Uterus (tissue), 4 donors: ENCODE data around the gene QTRT2. TPM values are rescaled to one million over a fixed set of nuclear protein-coding genes. Genes with fewer than 3 reads are reported as not detected.
A peak's percentile ranks its signal among the peaks of the same experiment; 100 is the strongest.

Source experiments
- DNase-seq, 2 donors: peaks; one replicate each; pipeline ENCODE4 v3.0.0-alpha.2; 2019 to 2020
- H3K27ac ChIP-seq, 2 donors: fragments of 200-600 bp; sonication (generic); 1 replicate in 1 of 2; 2 replicates in 1 of 2; pipeline ENCODE4 v1.5.1; 2016 to 2018
- H3K27me3 ChIP-seq, 2 donors: fragments of 200-600 bp; sonication (generic); one replicate each; pipeline ENCODE4 v1.5.1; 2018 to 2019; ENCODE audit warnings: control low read depth in 1 of 2
- H3K36me3 ChIP-seq, 2 donors: fragments of 200-600 bp; sonication (generic); one replicate each; pipeline ENCODE4 v1.5.1; 2019; ENCODE audit warnings: control low read depth in 1 of 2
- H3K4me1 ChIP-seq, 2 donors: fragments of 200-600 bp; sonication (generic); one replicate each; pipeline ENCODE4 v1.5.1; 2018 to 2019; ENCODE audit warnings: control low read depth in 1 of 2
- H3K4me3 ChIP-seq, 2 donors: fragments of 200-600 bp; sonication (generic); 1 replicate in 1 of 2; 2 replicates in 1 of 2; pipeline ENCODE4 v1.5.1; 2018 to 2019; ENCODE audit warnings: mild to moderate bottlenecking in 1 of 2
- H3K9me3 ChIP-seq, 2 donors: fragments of 200-600 bp; sonication (generic); one replicate each; pipeline ENCODE4 v1.5.1; 2019; ENCODE audit warnings: control low read depth in 1 of 2
- CTCF ChIP-seq, 4 experiments: fragments of 200-600 bp in 2 of 4; fragments of 450-650 bp in 2 of 4; sonication (generic) in 2 of 4; IDR thresholded peaks; one replicate each; pipeline ENCODE4 v1.5.1; 2016 to 2019; ENCODE audit warnings: antibody characterized with exemption in 4 of 4, mild to moderate bottlenecking in 2 of 4, moderate library complexity in 1 of 4
- POLR2A ChIP-seq, 2 donors: fragments of 450-650 bp; IDR thresholded peaks; one replicate each; pipeline ENCODE4 v1.6.1; 2016; ENCODE audit warnings: antibody characterized with exemption in 2 of 2, mild to moderate bottlenecking in 1 of 2, moderate library complexity in 1 of 2
- intact Hi-C: fragments of 100-400 bp; cut with DNase I; formaldehyde crosslinking; loops from one replicate; pipeline ENCODE4 v1.15.1; 2023; ENCODE audit warnings: low total_unique reads
- total RNA-seq, 4 donors: library from RNA; depleted of rRNA in 3 of 4; stranded (reverse); fragments of >200 nt in 3 of 4; gene quantifications; one replicate each; pipeline versions ENCODE4 v1.1.0 to v1.2.4, GENCODE V29; 2014 to 2023
- donor health status: DM: yes; HTN: yes; CAD: no.

Gene QTRT2
- total RNA-seq, 4 donors from 2014 or later, result 2.4 to 54.5 (median 25.4) TPM

GRCh38 chr3:114081037-114081436, 24.5 kb downstream of the QTRT2 start:
- no peaks in the 10 kb centered on the region for H3K4me1 ChIP-seq
- H3K27me3 ChIP-seq, result no peaks in the 10 kb centered on the region
- intact Hi-C loops, result no loop called here
- TF ChIP-seq POLR2A (IDR thresholded peaks at IDR 0.05), result no peak
- TF ChIP-seq CTCF (IDR thresholded peaks at IDR 0.05), result no peak
- no peak for DNase-seq
- H3K27ac ChIP-seq, result no peak overlapping the region
- no peaks in the 10 kb centered on the region for H3K9me3 ChIP-seq
- H3K36me3 ChIP-seq, result peaks cover 0 to 2% of the 10 kb centered on the region in 2 donors
- H3K4me3 ChIP-seq, result no peak overlapping the region

GRCh38 chr3:114083112-114083511, 26.6 kb downstream of the QTRT2 start:
- Histone ChIP-seq H3K4me1 (no peaks in the 10 kb centered on the region), H3K36me3 (peaks cover 0 to 2% of the 10 kb centered on the region in 2 donors), H3K4me3 (no peak overlapping the region), H3K27me3 (no peaks in the 10 kb centered on the region), H3K27ac (no peak overlapping the region), H3K9me3 (no peaks in the 10 kb centered on the region)
- no peak for DNase-seq
- intact Hi-C loops, result no loop called here
- TF ChIP-seq CTCF (IDR thresholded peaks at IDR 0.05), result no peak
- TF ChIP-seq POLR2A (IDR thresholded peaks at IDR 0.05), result no peak

GRCh38 chr3:114086356-114086755, 29.8 kb downstream of the QTRT2 start:
- H3K4me1 ChIP-seq, result no peaks in the 10 kb centered on the region
- H3K27me3 ChIP-seq, result no peaks in the 10 kb centered on the region
- no peak overlapping the region for H3K4me3 ChIP-seq
- H3K9me3 ChIP-seq, result no peaks in the 10 kb centered on the region
- H3K27ac ChIP-seq, result no peak overlapping the region
- intact Hi-C loops, result no loop called here
- no peak for DNase-seq
- TF ChIP-seq CTCF (IDR thresholded peaks at IDR 0.05) (no peak), POLR2A (IDR thresholded peaks at IDR 0.05) (no peak)
- peaks cover 0 to 2% of the 10 kb centered on the region in 2 donors for H3K36me3 ChIP-seq

- DNase-seq, result no peak
- no peak overlapping the region for H3K27ac ChIP-seq
- H3K9me3 ChIP-seq, result no peaks in the 10 kb centered on the region
- H3K27me3 ChIP-seq, result no peaks in the 10 kb centered on the region
- no peaks in the 10 kb centered on the region for H3K4me1 ChIP-seq
- no peak for TF ChIP-seq POLR2A (IDR thresholded peaks at IDR 0.05)
- no peak for TF ChIP-seq CTCF (IDR thresholded peaks at IDR 0.05)
- H3K36me3 ChIP-seq, result no peaks in the 10 kb centered on the region
- no peak overlapping the region for H3K4me3 ChIP-seq
- intact Hi-C loops, result no loop called here
Observed at GRCh38 chr3:114089675-114090074, 33.1 kb downstream of the QTRT2 start.

- intact Hi-C loops, result no loop called here
- peak in 1 of 2 donors; percentile 21 for DNase-seq
- no peaks in the 10 kb centered on the region for H3K27me3 ChIP-seq
- H3K9me3 ChIP-seq, result no peaks in the 10 kb centered on the region
- H3K27ac ChIP-seq, result peak overlapping the region; percentile 39 to 63
- H3K4me1 ChIP-seq, result no peaks in the 10 kb centered on the region
- TF ChIP-seq CTCF (IDR thresholded peaks at IDR 0.05), result no peak
- no peak for TF ChIP-seq POLR2A (IDR thresholded peaks at IDR 0.05)
- no peaks in the 10 kb centered on the region for H3K36me3 ChIP-seq
- H3K4me3 ChIP-seq, result peak overlapping the region in 1 of 2 donors; percentile 4
Observed at GRCh38 chr3:114092151-114093015, 35.8 kb downstream of the QTRT2 start.
